ENCODE results near the gene NOD1.

- no peak for TF ChIP-seq EZH2 (IDR thresholded peaks at IDR 0.05)
- TF ChIP-seq POLR2AphosphoS5 (IDR thresholded peaks at IDR 0.05; ENCODE audit: borderline replicate concordance, low read depth, low read length), result no peak
- TF ChIP-seq FOXP2 (optimal IDR thresholded peaks at IDR 0.05; ENCODE audit: control extremely low read depth, extremely low read length, insufficient read depth), result no peak
Observed at GRCh38 chr7:30501264-30501663, 22.7 kb upstream of the NOD1 start.

All from SK-N-MC (cell line).